GM19351 (cell line): ENCODE measurements around the gene MPC1.
"Not testable (repeated sequence)": the region's sequence is repeated elsewhere in the genome, so short reads cannot be mapped to it uniquely, and the experiment has no call there.

Experiments used
- ATAC-seq: cut with Tn5 transposase; IDR thresholded peaks from one replicate; pipeline ENCODE4 v1.9.1; 2021; ENCODE audit warnings: mild to moderate bottlenecking, moderate library complexity; ENCODE audit not compliant: unreplicated experiment

MPC1 gene

GRCh38 chr6:166408936-166409755, 26.4 kb upstream of the MPC1 start:
- no peak for ATAC-seq

GRCh38 chr6:166406197-166406596, 23.5 kb upstream of the MPC1 start:
- no peak for ATAC-seq

GRCh38 chr6:166405386-166405785, 22.6 kb upstream of the MPC1 start:
- ATAC-seq, result no peak

- ATAC-seq, result no peak
These were observed 20.0 kb upstream of the MPC1 start for GRCh38 chr6:166402582-166403277.

GRCh38 chr6:166400649-166401250, 18.0 kb upstream of the MPC1 start:
- ATAC-seq, result peak; percentile 89

- ATAC-seq, result no peak
These were observed 17.4 kb upstream of the MPC1 start for GRCh38 chr6:166400181-166400580.

- ATAC-seq, result no peak
These were observed 15.6 kb upstream of the MPC1 start for GRCh38 chr6:166398348-166398747.

GRCh38 chr6:166397849-166398248, 15.1 kb upstream of the MPC1 start:
- ATAC-seq, result no peak

GRCh38 chr6:166395778-166396177, 13.0 kb upstream of the MPC1 start:
- ATAC-seq, result no peak

- no peak for ATAC-seq
These were observed 12.6 kb upstream of the MPC1 start for GRCh38 chr6:166395351-166395750.

GRCh38 chr6:166394036-166394892, 11.5 kb upstream of the MPC1 start:
- no peak for ATAC-seq

- no peak for ATAC-seq
These were observed 10.7 kb upstream of the MPC1 start for GRCh38 chr6:166393535-166393823.

GRCh38 chr6:166392755-166393534, 10.2 kb upstream of the MPC1 start:
- ATAC-seq, result not testable (repeated sequence)

- no peak for ATAC-seq
These were observed 6.4 kb upstream of the MPC1 start for GRCh38 chr6:166389119-166389518.

GRCh38 chr6:166388290-166389004, 5.7 kb upstream of the MPC1 start:
- ATAC-seq, result no peak

- no peak for ATAC-seq
These were observed 5.0 kb upstream of the MPC1 start for GRCh38 chr6:166387642-166388289.

- not testable (repeated sequence) for ATAC-seq
These were observed 4.4 kb upstream of the MPC1 start for GRCh38 chr6:166387098-166387497.

- no peak for ATAC-seq
These were observed 3.4 kb upstream of the MPC1 start for GRCh38 chr6:166386111-166386510.

GRCh38 chr6:166383802-166384363, 1.1 kb upstream of the MPC1 start:
- ATAC-seq, result peak; percentile 3
